Measurements from ENCODE around the gene C1orf159. TPM values are rescaled to one million over a fixed set of nuclear protein-coding genes. Genes with fewer than 3 reads are reported as not detected.
"Not testable (repeated sequence)": the region's sequence is repeated elsewhere in the genome, so short reads cannot be mapped to it uniquely, and the experiment has no call there.

Gene C1orf159
- total and polyA plus RNA-seq, 2 experiments from 2014 or later = 11.4 to 13.1 TPM

- Histone ChIP-seq H3K27ac (no peak overlapping the region), H2AFZ (no peak overlapping the region), H3K4me1 (ENCODE audit: insufficient read depth) (no peaks in the 10 kb centered on the region), H3K4me3 (no peak overlapping the region), H3K27me3 (replicated peaks; ENCODE audit: insufficient read depth) (peaks cover 24% of the 10 kb centered on the region), H3K79me2 (ENCODE audit: insufficient read depth) (no peaks in the 10 kb centered on the region), H3K9me3 (ENCODE audit: low read depth) (no peaks in the 10 kb centered on the region), H4K20me1 (ENCODE audit: insufficient read depth) (no peaks in the 10 kb centered on the region), H3F3A (ENCODE audit: insufficient read depth) (no peaks in the 10 kb centered on the region), H3K36me3 (ENCODE audit: low read depth) (no peaks in the 10 kb centered on the region), H3K4me2 (ENCODE audit: unreplicated experiment) (no peak overlapping the region), H3K9me2 (ENCODE audit: insufficient read depth) (no peaks in the 10 kb centered on the region), H3K9ac (no peak overlapping the region)
- in situ Hi-C loops (cut with MboI) = no loop called here
- no peak for TF ChIP-seq EZH2 (IDR thresholded peaks at IDR 0.05; ENCODE audit: insufficient read depth, poor library complexity, severe bottlenecking)
- no peak for TF ChIP-seq EZH2phosphoT487 (IDR thresholded peaks at IDR 0.05; ENCODE audit: insufficient read depth, low read depth)
- no peak for DNase-seq
- 23 to 35% methylated on average over 17 to 24 of the region's 24 CpGs for WGBS, 2 experiments (ENCODE audit: low coverage in 1 of 2, low lambda C conversion rate in 2 of 2, missing lambda C conversion rate in 2 of 2)
Observed at GRCh38 chr1:1058088-1058905, 57.6 kb downstream of the C1orf159 start.

- H3K36me3 ChIP-seq (ENCODE audit: low read depth); H2AFZ ChIP-seq; H3K9me3 ChIP-seq (ENCODE audit: low read depth); in situ Hi-C loops (cut with MboI); DNase-seq; H3K9ac ChIP-seq; H3K27ac ChIP-seq; H3K4me1 ChIP-seq (ENCODE audit: insufficient read depth); H3F3A ChIP-seq (ENCODE audit: insufficient read depth); H3K9me2 ChIP-seq (ENCODE audit: insufficient read depth); H3K79me2 ChIP-seq (ENCODE audit: insufficient read depth); H3K4me3 ChIP-seq; H3K4me2 ChIP-seq (ENCODE audit: unreplicated experiment); H4K20me1 ChIP-seq (ENCODE audit: insufficient read depth): not testable (repeated sequence)
- peaks cover 24% of the 10 kb centered on the region for H3K27me3 ChIP-seq (replicated peaks; ENCODE audit: insufficient read depth)
- WGBS, 2 experiments (ENCODE audit: low coverage in 1 of 2, low lambda C conversion rate in 2 of 2, missing lambda C conversion rate in 2 of 2) = 68 to 70% methylated on average over 13 to 14 of the region's 15 CpGs
Observed at GRCh38 chr1:1057769-1058087, 58.2 kb downstream of the C1orf159 start.

GRCh38 chr1:1055841-1056736, 59.8 kb downstream of the C1orf159 start:
- H4K20me1 ChIP-seq (ENCODE audit: insufficient read depth) = no peaks in the 10 kb centered on the region
- in situ Hi-C loops (cut with MboI) = no loop called here

GRCh38 chr1:1054971-1055370, 60.9 kb downstream of the C1orf159 start:
- no peaks in the 10 kb centered on the region for H3K9me3 ChIP-seq (ENCODE audit: low read depth)
- H4K20me1 ChIP-seq (ENCODE audit: insufficient read depth) = no peaks in the 10 kb centered on the region
- no peaks in the 10 kb centered on the region for H3K36me3 ChIP-seq (ENCODE audit: low read depth)
- in situ Hi-C loops (cut with MboI) = no loop called here
- no peak overlapping the region for H2AFZ ChIP-seq
- no peaks in the 10 kb centered on the region for H3F3A ChIP-seq (ENCODE audit: insufficient read depth)
- no peaks in the 10 kb centered on the region for H3K79me2 ChIP-seq (ENCODE audit: insufficient read depth)
- H3K4me1 ChIP-seq (ENCODE audit: insufficient read depth) = no peaks in the 10 kb centered on the region
- H3K27me3 ChIP-seq (replicated peaks; ENCODE audit: insufficient read depth) = peaks cover 6% of the 10 kb centered on the region
- WGBS, 2 experiments (ENCODE audit: low coverage in 1 of 2, low lambda C conversion rate in 2 of 2, missing lambda C conversion rate in 2 of 2) = 90 to 91% methylated on average over 22 to 23 of the region's 23 CpGs
- no peak overlapping the region for H3K4me2 ChIP-seq (ENCODE audit: unreplicated experiment)
- H3K27ac ChIP-seq = no peak overlapping the region
- no peak overlapping the region for H3K4me3 ChIP-seq
- no peak for DNase-seq
- H3K9me2 ChIP-seq (ENCODE audit: insufficient read depth) = no peaks in the 10 kb centered on the region
- TF ChIP-seq EZH2 (IDR thresholded peaks at IDR 0.05; ENCODE audit: insufficient read depth, poor library complexity, severe bottlenecking) (no peak), EZH2phosphoT487 (IDR thresholded peaks at IDR 0.05; ENCODE audit: insufficient read depth, low read depth) (no peak)
- H3K9ac ChIP-seq = no peak overlapping the region

More at GRCh38 chr1:1055841-1056736, 59.8 kb downstream of the C1orf159 start:
- no peaks in the 10 kb centered on the region for H3K36me3 ChIP-seq (ENCODE audit: low read depth)
- H3K4me2 ChIP-seq (ENCODE audit: unreplicated experiment) = no peak overlapping the region
- no peak overlapping the region for H3K9ac ChIP-seq
- H3K4me3 ChIP-seq = no peak overlapping the region
- H3F3A ChIP-seq (ENCODE audit: insufficient read depth) = no peaks in the 10 kb centered on the region
- H2AFZ ChIP-seq = no peak overlapping the region
- no peak for DNase-seq
- H3K4me1 ChIP-seq (ENCODE audit: insufficient read depth) = no peaks in the 10 kb centered on the region
- no peak for TF ChIP-seq EZH2phosphoT487 (IDR thresholded peaks at IDR 0.05; ENCODE audit: insufficient read depth, low read depth)
- no peak for TF ChIP-seq EZH2 (IDR thresholded peaks at IDR 0.05; ENCODE audit: insufficient read depth, poor library complexity, severe bottlenecking)
- WGBS, 2 experiments (ENCODE audit: low coverage in 1 of 2, low lambda C conversion rate in 2 of 2, missing lambda C conversion rate in 2 of 2) = 62 to 69% methylated on average over 27 to 50 of the region's 50 CpGs
- no peak overlapping the region for H3K27ac ChIP-seq
- H3K9me2 ChIP-seq (ENCODE audit: insufficient read depth) = no peaks in the 10 kb centered on the region
- H3K9me3 ChIP-seq (ENCODE audit: low read depth) = no peaks in the 10 kb centered on the region
- H3K79me2 ChIP-seq (ENCODE audit: insufficient read depth) = no peaks in the 10 kb centered on the region
- H3K27me3 ChIP-seq (replicated peaks; ENCODE audit: insufficient read depth) = peaks cover 18% of the 10 kb centered on the region
